Heart left ventricle (tissue), 16 donors: ENCODE results near the gene SLC9A9. TPM values are rescaled to one million over a fixed set of nuclear protein-coding genes. Genes with fewer than 3 reads are reported as not detected.

Experiments used
- ATAC-seq, 4 donors: fragments of 200-7000 bp; cut with Tn5 transposase; one replicate each; pipeline ENCODE4 v1.9.1; 2020 to 2022; ENCODE audit warnings: moderate library complexity in 4 of 4, mild to moderate bottlenecking in 3 of 4, moderate number of reproducible peaks in 1 of 4
- DNase-seq, 5 donors: peaks; one replicate each; pipeline ENCODE4 v3.0.0-alpha.2; 2020
- H3K27ac ChIP-seq, 12 donors: fragments of 200-600 bp; sonication (generic) in 4 of 12; one replicate each; pipeline versions ENCODE4 v1.5.0 to v1.8.0; 2016 to 2022; ENCODE audit warnings: mild to moderate bottlenecking in 2 of 12
- H3K27me3 ChIP-seq, 9 donors: fragments of 200-600 bp; sonication (generic) in 2 of 9; one replicate each; pipeline versions ENCODE4 v1.5.1 to v1.8.0; 2016 to 2022; ENCODE audit warnings: mild to moderate bottlenecking in 3 of 9
- H3K36me3 ChIP-seq, 9 donors: fragments of 200-600 bp; sonication (generic) in 2 of 9; one replicate each; pipeline versions ENCODE4 v1.5.0 to v1.8.0; 2018 to 2022; ENCODE audit warnings: mild to moderate bottlenecking in 2 of 9
- H3K4me1 ChIP-seq, 12 donors: fragments of 200-600 bp; sonication (generic) in 4 of 12; one replicate each; pipeline versions ENCODE4 v1.5.0 to v1.8.0; 2016 to 2022; ENCODE audit warnings: mild to moderate bottlenecking in 3 of 12
- H3K4me3 ChIP-seq, 12 donors: fragments of 200-600 bp; sonication (generic) in 4 of 12; one replicate each; pipeline versions ENCODE4 v1.5.0 to v1.8.0; 2017 to 2022; ENCODE audit warnings: mild to moderate bottlenecking in 9 of 12, moderate library complexity in 4 of 12
- H3K9me3 ChIP-seq, 12 donors: fragments of 200-600 bp; sonication (generic) in 4 of 12; one replicate each; pipeline versions ENCODE4 v1.5.0 to v1.8.0; 2016 to 2022; ENCODE audit warnings: mild to moderate bottlenecking in 1 of 12
- CTCF ChIP-seq, 12 donors: fragments of 200-600 bp; sonication (generic) in 4 of 12; IDR thresholded peaks; one replicate each; pipeline versions ENCODE4 v1.5.0 to v1.8.0; 2018 to 2022; ENCODE audit warnings: antibody characterized with exemption in 12 of 12, mild to moderate bottlenecking in 5 of 12
- POLR2A ChIP-seq, 2 donors: fragments of 450-650 bp; IDR thresholded peaks; one replicate each; pipeline ENCODE4 v1.6.1; 2017; ENCODE audit warnings: antibody characterized with exemption in 2 of 2, mild to moderate bottlenecking in 2 of 2, moderate library complexity in 2 of 2
- WGBS, 4 donors: extraction: QIAGEN DNeasy Blood & Tissue Kit in 2 of 4; methylation state at CpG; one replicate each; pipeline versions ENCODE4 v1.1.5 to v1.1.7; 2013 to 2018; 5-methylcytosine and 5-hydroxymethylcytosine counted together
- intact Hi-C, 10 donors: fragments of 100-400 bp; cut with DNase I; formaldehyde crosslinking; loops; one replicate each; pipeline versions ENCODE4 v1.11.1 to v1.14.2; 2022
- polyA plus RNA-seq, 2 donors: library from polyadenylated mRNA; stranded (reverse); fragments of 200-250 nt; gene quantifications; one replicate each; pipeline ENCODE4 v1.2.3, GENCODE V29; 2013
- total RNA-seq, 9 donors: library from RNA; depleted of rRNA in 2 of 9; stranded (reverse); fragments of >200 nt in 2 of 9; fragmentation: NEBNext Ultra II Directional in 3 of 9; extraction: Animal tissue kit (Norgen Biotek cat#: 25700) in 3 of 9; gene quantifications; one replicate each; pipeline versions ENCODE4 v1.1.0 to v1.2.4, GENCODE V29; 2016 to 2023
- donor health status: ischemic (EF 13 %, LVEDD 7.1; RV severe dilation, severe dysfunction).
- donor health status: healthy with polysubstance abuse.
- donor health status: DM: no; HTN: yes; CAD: no.
- donor health status: DM: no; HTN: no; CAD: no.
- donor health status: ischemic (EF 25% LVEDD 6.9; RV normal size, moderate dysfunction).
- donor health status: ischemic (EF 25% LVEDD 5.7; RV mildly dilated, moderate dysfunction).
- donor health status: healthy.
- donor health status: DM: yes; HTN: yes; CAD: no.
- donor health status: ischemic (EF 35%, LVEDD 5.7; RV mildly dilated, moderate dysfunction).
- donor health status: nonischemic (EF 11% LVEDD 7.7; RV severe dilation, severe dysfunction).
- donor health status: DM: yes; HTN: yes; CAD: no.
- donor health status: PGD.
- donor health status: ischemic (EF 29% LVEDD 5.4; RV normal size, mild dysfunction).
- donor health status: nonischemic (EF 23%, LVEDD 6.1; RV moderate dilation, normal function).

SLC9A9 gene
- total and polyA plus RNA-seq, 11 donors = 0.76 to 17.5 (median 3.3) TPM

- ATAC-seq = no peak
- intact Hi-C loops = loop anchor here in 1 of 10 donors (5.0 kb wide), 1 partner anchor 182 kb away; no protein-coding TSS in a partner anchor
- no peaks in the 10 kb centered on the region for H3K9me3 ChIP-seq
- no peak overlapping the region for H3K27ac ChIP-seq
- 51 to 72% (median 58%) methylated on average over 2 of the region's 2 CpGs for WGBS, 4 donors
- no peaks in the 10 kb centered on the region for H3K27me3 ChIP-seq
- TF ChIP-seq POLR2A (IDR thresholded peaks at IDR 0.05) (no peak), CTCF (IDR thresholded peaks at IDR 0.05) (no peak)
- DNase-seq = no peak
- H3K4me1 ChIP-seq = peaks cover 0 to 12% (median 2%) of the 10 kb centered on the region in 12 donors
- no peaks in the 10 kb centered on the region for H3K36me3 ChIP-seq
- no peak overlapping the region for H3K4me3 ChIP-seq
Measured at GRCh38 chr3:143770391-143770790, 77.9 kb downstream of the SLC9A9 start.

GRCh38 chr3:143769616-143770015 is 78.7 kb downstream of the SLC9A9 start:
- Histone ChIP-seq H3K4me1 (peaks cover 0 to 12% (median 2%) of the 10 kb centered on the region in 12 donors), H3K27me3 (no peaks in the 10 kb centered on the region), H3K27ac (peak overlapping the region in 1 of 12 donors; percentile 48), H3K9me3 (no peaks in the 10 kb centered on the region), H3K4me3 (no peak overlapping the region), H3K36me3 (no peaks in the 10 kb centered on the region)
- TF ChIP-seq CTCF (IDR thresholded peaks at IDR 0.05) (no peak), POLR2A (IDR thresholded peaks at IDR 0.05) (no peak)
- DNase-seq = no peak
- intact Hi-C loops = loop anchor here in 1 of 10 donors (5.0 kb wide), 1 partner anchor 183 kb away; no protein-coding TSS in a partner anchor
- peak in 1 of 4 donors; percentile 26 for ATAC-seq
- 25 to 54% (median 42%) methylated on average over 1 of the region's 1 CpG for WGBS, 4 donors

- Histone ChIP-seq H3K9me3 (peaks cover 0 to 12% (median 0%) of the 10 kb centered on the region in 12 donors), H3K27me3 (no peaks in the 10 kb centered on the region), H3K4me1 (peaks cover 0 to 7% (median 0%) of the 10 kb centered on the region in 12 donors), H3K27ac (no peak overlapping the region), H3K4me3 (no peak overlapping the region), H3K36me3 (no peaks in the 10 kb centered on the region)
- 90 to 96% (median 91%) methylated on average over 1 of the region's 1 CpG for WGBS, 4 donors
- no peak for DNase-seq
- ATAC-seq = no peak
- no peak for TF ChIP-seq CTCF (IDR thresholded peaks at IDR 0.05)
- TF ChIP-seq POLR2A (IDR thresholded peaks at IDR 0.05) = no peak
- intact Hi-C loops = no loop called here
Measured at GRCh38 chr3:143764840-143765239, 83.4 kb downstream of the SLC9A9 start.

GRCh38 chr3:143763564-143764162 is 84.6 kb downstream of the SLC9A9 start:
- TF ChIP-seq CTCF (IDR thresholded peaks at IDR 0.05) (peak in 9 of 12 donors; percentile 15 to 45 (median 32)), POLR2A (IDR thresholded peaks at IDR 0.05) (no peak)
- no peak overlapping the region for H3K4me3 ChIP-seq
- H3K27ac ChIP-seq = no peak overlapping the region
- H3K4me1 ChIP-seq = no peaks in the 10 kb centered on the region
- DNase-seq = no peak
- intact Hi-C loops = no loop called here
- H3K27me3 ChIP-seq = no peaks in the 10 kb centered on the region
- H3K9me3 ChIP-seq = peaks cover 0 to 12% (median 0%) of the 10 kb centered on the region in 12 donors
- H3K36me3 ChIP-seq = no peaks in the 10 kb centered on the region
- no peak for ATAC-seq
